Liver (tissue), 9 donors: ENCODE data around the gene SLC36A1. TPM values are rescaled to one million over a fixed set of nuclear protein-coding genes. Genes with fewer than 3 reads are reported as not detected.

Experiments
- DNase-seq: peaks from one replicate; pipeline ENCODE4 v3.0.0-alpha.2; 2017; ENCODE audit warnings: low spot score
- H3K27ac ChIP-seq, 2 donors: one replicate each; pipeline ENCODE4 v1.7.0; 2013; ENCODE audit warnings: inconsistent platforms in 2 of 2, low read length in 2 of 2, control low read depth in 1 of 2, low read depth in 1 of 2, mild to moderate bottlenecking in 1 of 2
- H3K27me3 ChIP-seq, 4 donors: one replicate each; pipeline versions ENCODE4 v1.6.1 to v1.7.0; 2013; ENCODE audit warnings: low read length in 3 of 4, inconsistent platforms in 1 of 4, mild to moderate bottlenecking in 1 of 4, moderate library complexity in 1 of 4; ENCODE audit not compliant: control insufficient read depth in 4 of 4, insufficient read depth in 4 of 4
- H3K36me3 ChIP-seq, 4 donors: one replicate each; pipeline versions ENCODE4 v1.6.1 to v1.7.0; 2013; ENCODE audit warnings: low read length in 3 of 4, mild to moderate bottlenecking in 3 of 4, low read depth in 1 of 4, moderate library complexity in 1 of 4; ENCODE audit not compliant: control insufficient read depth in 4 of 4, insufficient read depth in 3 of 4
- H3K4me1 ChIP-seq, 4 donors: one replicate each; pipeline versions ENCODE4 v1.6.1 to v1.7.0; 2013; ENCODE audit warnings: low read length in 3 of 4, mild to moderate bottlenecking in 3 of 4, moderate library complexity in 1 of 4; ENCODE audit not compliant: control insufficient read depth in 4 of 4, insufficient read depth in 4 of 4
- H3K4me3 ChIP-seq, 3 donors: one replicate each; pipeline versions ENCODE4 v1.6.1 to v1.7.0; 2013; ENCODE audit warnings: low read length in 3 of 3, control low read depth in 1 of 3, low read depth in 1 of 3, mild to moderate bottlenecking in 1 of 3
- H3K9ac ChIP-seq, 2 donors: one replicate each; pipeline ENCODE4 v1.7.0; 2013; ENCODE audit warnings: low read length in 2 of 2, mild to moderate bottlenecking in 2 of 2, moderate library complexity in 2 of 2, control low read depth in 1 of 2, low read depth in 1 of 2
- H3K9me3 ChIP-seq, 4 donors: one replicate each; pipeline versions ENCODE4 v1.6.1 to v1.7.0; 2013; ENCODE audit warnings: low read length in 3 of 4; ENCODE audit not compliant: control insufficient read depth in 4 of 4
- ATF3 ChIP-seq: IDR thresholded peaks from 2 replicates; pipeline ENCODE4 v1.6.1; 2016; ENCODE audit warnings: antibody characterized with exemption
- CTCF ChIP-seq: fragments of 150-350 bp; IDR thresholded peaks from 2 replicates; pipeline ENCODE4 v1.5.1; 2017; ENCODE audit warnings: improper control_type of control experiment, low read depth, low read length; ENCODE audit not compliant: missing input control
- EGR1 ChIP-seq, 2 donors: IDR thresholded peaks; 2 replicates each; pipeline ENCODE4 v1.6.1; 2016 to 2018; ENCODE audit warnings: antibody characterized with exemption in 2 of 2, low read depth in 2 of 2
- FOXA1 ChIP-seq: IDR thresholded peaks from 2 replicates; pipeline ENCODE4 v1.6.1; 2016; ENCODE audit warnings: antibody characterized with exemption
- FOXA2 ChIP-seq: IDR thresholded peaks from 2 replicates; pipeline ENCODE4 v1.6.1; 2016; ENCODE audit warnings: antibody characterized with exemption
- GABPA ChIP-seq, 2 donors: IDR thresholded peaks in 1 of 2; conservative IDR thresholded peaks in 1 of 2; 2 replicates each; pipeline ENCODE4 v1.6.1; 2016; ENCODE audit warnings: antibody characterized with exemption in 2 of 2, mild to moderate bottlenecking in 1 of 2, moderate library complexity in 1 of 2
- HNF4A ChIP-seq, 2 donors: conservative IDR thresholded peaks; 2 replicates each; pipeline ENCODE4 v1.6.1; 2016; ENCODE audit warnings: antibody characterized with exemption in 2 of 2, mild to moderate bottlenecking in 2 of 2
- HNF4G ChIP-seq: IDR thresholded peaks from 2 replicates; pipeline ENCODE4 v1.6.1; 2016; ENCODE audit warnings: antibody characterized with exemption
- JUND ChIP-seq, 2 donors: IDR thresholded peaks; 2 replicates each; pipeline ENCODE4 v1.6.1; 2016; ENCODE audit warnings: antibody characterized with exemption in 2 of 2
- NR2F2 ChIP-seq: IDR thresholded peaks from 2 replicates; pipeline ENCODE4 v1.6.1; 2016; ENCODE audit warnings: antibody characterized with exemption
- RAD21 ChIP-seq, 2 donors: IDR thresholded peaks; 2 replicates each; pipeline ENCODE4 v1.6.1; 2016; ENCODE audit warnings: antibody characterized with exemption in 2 of 2, mild to moderate bottlenecking in 2 of 2
- REST ChIP-seq: IDR thresholded peaks from 2 replicates; pipeline ENCODE4 v1.6.1; 2016; ENCODE audit warnings: antibody characterized with exemption, mild to moderate bottlenecking
- RXRA ChIP-seq, 2 donors: IDR thresholded peaks; 2 replicates each; pipeline ENCODE4 v1.6.1; 2017 to 2018; ENCODE audit warnings: antibody characterized with exemption in 2 of 2, mild to moderate bottlenecking in 1 of 2
- SP1 ChIP-seq: IDR thresholded peaks from 2 replicates; pipeline ENCODE4 v1.6.1; 2018; ENCODE audit warnings: antibody characterized with exemption, mild to moderate bottlenecking
- TAF1 ChIP-seq: conservative IDR thresholded peaks from 2 replicates; pipeline ENCODE4 v1.6.1; 2016; ENCODE audit warnings: antibody characterized with exemption, mild to moderate bottlenecking
- YY1 ChIP-seq: IDR thresholded peaks from 2 replicates; pipeline ENCODE4 v1.6.1; 2016; ENCODE audit warnings: antibody characterized with exemption, mild to moderate bottlenecking
- WGBS: extraction: QIAGEN DNeasy Blood & Tissue Kit; methylation state at CpG from one replicate; pipeline ENCODE4 v1.1.7; 2013; 5-methylcytosine and 5-hydroxymethylcytosine counted together
- polyA plus RNA-seq, 2 donors: library from polyadenylated mRNA; stranded (reverse) in 1 of 2; unstranded in 1 of 2; fragments of 200-250 nt in 1 of 2; fragments of >200 nt in 1 of 2; fragmentation: Nextera tagmentation in 1 of 2; extraction: Ambion mirVana in 1 of 2; gene quantifications; one replicate each; pipeline versions ENCODE4 v1.2.1 to v1.2.3, GENCODE V29; 2013 to 2015
- total RNA-seq, 2 donors: library from RNA; depleted of rRNA; stranded (reverse); fragments of >200 nt; gene quantifications; one replicate each; pipeline ENCODE4 v1.2.3, GENCODE V29; 2014
- TF ChIP-seq, protein P1 (sequence below): IDR thresholded peaks from 2 replicates; pipeline ENCODE4 v1.6.1; 2016; ENCODE audit warnings: antibody characterized with exemption
- TF ChIP-seq, protein P2 (sequence below): IDR thresholded peaks from 2 replicates; pipeline ENCODE4 v1.6.1; 2016; ENCODE audit warnings: antibody characterized with exemption
- donor health status: healthy.
- donor health status: healthy.
- donor health status: healthy.
- donor health status: healthy.
- donor health status: healthy.

SLC36A1 gene
- total and polyA plus RNA-seq, 4 donors = 1.6 to 18.8 (median 3.4) TPM

DNA sequence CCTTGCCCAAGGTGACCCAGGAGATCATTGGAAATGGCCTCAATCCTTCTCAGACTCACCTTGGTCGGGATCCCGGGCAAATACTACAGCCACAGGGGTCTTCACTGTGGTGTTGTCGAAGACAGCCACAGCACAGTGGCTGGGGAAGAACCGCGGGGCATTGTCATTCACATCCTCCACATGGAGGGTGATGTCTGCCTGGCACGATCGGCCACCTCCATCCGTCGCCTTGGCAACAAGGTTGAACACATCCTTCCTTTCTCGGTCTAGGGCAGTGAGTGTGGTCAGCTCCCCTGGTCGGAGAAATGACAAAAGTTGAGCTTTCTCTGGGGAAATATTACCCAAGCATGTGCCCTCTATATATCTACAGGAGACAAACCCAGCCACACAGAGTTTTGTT, 86.9 kb downstream of the SLC36A1 start (continued):
- TF ChIP-seq TAF1 = no peak
- TF ChIP-seq HNF4A (conservative IDR thresholded peaks at IDR 0.05) = no peak

GRCh38 chr5:151537044-151537443, 89.6 kb downstream of the SLC36A1 start:
- no peak for DNase-seq
- H3K4me1 ChIP-seq = no peaks in the 10 kb centered on the region

More at GRCh38 chr5:151537044-151537443, 89.6 kb downstream of the SLC36A1 start:
- Histone ChIP-seq H3K27ac (no peak overlapping the region), H3K36me3 (no peaks in the 10 kb centered on the region), H3K27me3 (no peaks in the 10 kb centered on the region), H3K9ac (no peak overlapping the region), H3K4me3 (no peak overlapping the region), H3K9me3 (no peaks in the 10 kb centered on the region)
- 71% methylated on average over 4 of the region's 4 CpGs for WGBS
- TF ChIP-seq FOXA2 (no peak), RAD21 (IDR thresholded peaks at IDR 0.05) (no peak), JUND (IDR thresholded peaks at IDR 0.05) (no peak), REST (no peak), TAF1 (no peak), HNF4A (conservative IDR thresholded peaks at IDR 0.05) (no peak), NR2F2 (no peak), CTCF (no peak), EGR1 (IDR thresholded peaks at IDR 0.05; ENCODE audit: low read depth in 2 of 2) (no peak), ATF3 (no peak), SP1 (no peak), FOXA1 (no peak), RXRA (IDR thresholded peaks at IDR 0.05) (no peak), HNF4G (no peak), YY1 (no peak), GABPA (IDR thresholded peaks at IDR 0.05 in 1 of 2, conservative IDR thresholded peaks at IDR 0.05 in 1 of 2) (no peak)
- TF ChIP-seq, protein P1, sequence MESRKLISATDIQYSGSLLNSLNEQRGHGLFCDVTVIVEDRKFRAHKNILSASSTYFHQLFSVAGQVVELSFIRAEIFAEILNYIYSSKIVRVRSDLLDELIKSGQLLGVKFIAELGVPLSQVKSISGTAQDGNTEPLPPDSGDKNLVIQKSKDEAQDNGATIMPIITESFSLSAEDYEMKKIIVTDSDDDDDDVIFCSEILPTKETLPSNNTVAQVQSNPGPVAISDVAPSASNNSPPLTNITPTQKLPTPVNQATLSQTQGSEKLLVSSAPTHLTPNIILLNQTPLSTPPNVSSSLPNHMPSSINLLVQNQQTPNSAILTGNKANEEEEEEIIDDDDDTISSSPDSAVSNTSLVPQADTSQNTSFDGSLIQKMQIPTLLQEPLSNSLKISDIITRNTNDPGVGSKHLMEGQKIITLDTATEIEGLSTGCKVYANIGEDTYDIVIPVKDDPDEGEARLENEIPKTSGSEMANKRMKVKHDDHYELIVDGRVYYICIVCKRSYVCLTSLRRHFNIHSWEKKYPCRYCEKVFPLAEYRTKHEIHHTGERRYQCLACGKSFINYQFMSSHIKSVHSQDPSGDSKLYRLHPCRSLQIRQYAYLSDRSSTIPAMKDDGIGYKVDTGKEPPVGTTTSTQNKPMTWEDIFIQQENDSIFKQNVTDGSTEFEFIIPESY = no peak
- TF ChIP-seq, protein P2, sequence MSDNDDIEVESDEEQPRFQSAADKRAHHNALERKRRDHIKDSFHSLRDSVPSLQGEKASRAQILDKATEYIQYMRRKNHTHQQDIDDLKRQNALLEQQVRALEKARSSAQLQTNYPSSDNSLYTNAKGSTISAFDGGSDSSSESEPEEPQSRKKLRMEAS = no peak
